Thoracic aorta (tissue), 2 donors: ENCODE results near the gene PFKP. TPM values are rescaled to one million over a fixed set of nuclear protein-coding genes. Genes with fewer than 3 reads are reported as not detected.

Source experiments
- ATAC-seq: fragments of 150-250 bp; one replicate; pipeline ENCODE4 v1.8.0; 2017; ENCODE audit warnings: low read depth; ENCODE audit not compliant: insufficient number of reproducible peaks, low FRiP score
- DNase-seq: peaks from one replicate; pipeline ENCODE4 v3.0.0-alpha.2; 2020; ENCODE audit warnings: low spot score
- H3K27ac ChIP-seq, 2 donors: fragments of 200-600 bp; sonication (generic); 1 replicate in 1 of 2; 2 replicates in 1 of 2; pipeline ENCODE4 v1.5.1; 2016; ENCODE audit warnings: mild to moderate bottlenecking in 2 of 2, moderate library complexity in 2 of 2
- H3K27me3 ChIP-seq: fragments of 200-600 bp; sonication (generic); replicated peaks from 2 replicates; pipeline ENCODE4 v1.6.0; 2016; ENCODE audit warnings: mild to moderate bottlenecking; ENCODE audit not compliant: insufficient read depth
- H3K36me3 ChIP-seq: fragments of 200-600 bp; sonication (generic); one replicate; pipeline ENCODE4 v1.5.1; 2016
- H3K4me1 ChIP-seq, 2 donors: fragments of 200-600 bp; sonication (generic); 1 replicate in 1 of 2; 2 replicates in 1 of 2; pipeline versions ENCODE4 v1.5.1 to v1.6.0; 2016; ENCODE audit warnings: low read depth in 2 of 2, mild to moderate bottlenecking in 1 of 2; ENCODE audit not compliant: control insufficient read depth in 1 of 2
- H3K4me3 ChIP-seq: fragments of 200-600 bp; sonication (generic); 2 replicates; pipeline ENCODE4 v1.5.1; 2016; ENCODE audit warnings: mild to moderate bottlenecking
- H3K9me3 ChIP-seq: fragments of 200-600 bp; sonication (generic); 2 replicates; pipeline ENCODE4 v1.5.1; 2016
- total RNA-seq, 2 donors: library from RNA; depleted of rRNA; stranded (reverse); fragments of >200 nt; gene quantifications; one replicate each; pipeline versions ENCODE4 v1.1.0 to v1.2.3, GENCODE V29; 2016
- TF ChIP-seq, protein P1 (sequence below): fragments of 200-600 bp; sonication (generic); IDR thresholded peaks from one replicate; pipeline ENCODE4 v1.5.1; 2019; ENCODE audit warnings: antibody characterized with exemption

PFKP gene
- total RNA-seq, 2 donors from 2014 or later: 91.4 to 153 TPM

DNA sequence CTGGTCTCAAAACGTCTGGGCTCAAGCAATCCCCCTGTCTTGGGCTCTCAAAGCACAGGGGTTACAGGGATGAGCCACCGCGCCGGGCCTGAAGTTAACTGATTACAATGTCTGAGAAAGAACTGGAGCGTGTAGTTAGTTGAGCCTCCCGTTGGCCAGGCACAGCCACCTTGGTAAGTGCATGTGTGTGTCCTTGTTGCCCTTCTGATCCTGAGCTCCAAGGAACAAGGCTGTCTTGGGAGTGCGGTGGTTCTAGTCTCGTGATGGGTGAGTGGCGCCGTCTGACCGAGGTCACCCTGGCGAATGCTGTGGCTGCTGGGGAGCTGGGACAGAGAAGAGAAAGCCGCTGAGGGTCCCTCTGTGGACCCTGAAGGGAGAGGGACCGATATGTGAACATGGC, 54.7 kb downstream of the PFKP start:
- ATAC-seq (no peak), DNase-seq (no peak)
- H3K4me3 ChIP-seq: no peak overlapping the region
- H3K4me1 ChIP-seq: peaks cover 0 to 14% of the 10 kb centered on the region in 2 donors
- no peak overlapping the region for H3K27ac ChIP-seq
- TF ChIP-seq, protein P1, sequence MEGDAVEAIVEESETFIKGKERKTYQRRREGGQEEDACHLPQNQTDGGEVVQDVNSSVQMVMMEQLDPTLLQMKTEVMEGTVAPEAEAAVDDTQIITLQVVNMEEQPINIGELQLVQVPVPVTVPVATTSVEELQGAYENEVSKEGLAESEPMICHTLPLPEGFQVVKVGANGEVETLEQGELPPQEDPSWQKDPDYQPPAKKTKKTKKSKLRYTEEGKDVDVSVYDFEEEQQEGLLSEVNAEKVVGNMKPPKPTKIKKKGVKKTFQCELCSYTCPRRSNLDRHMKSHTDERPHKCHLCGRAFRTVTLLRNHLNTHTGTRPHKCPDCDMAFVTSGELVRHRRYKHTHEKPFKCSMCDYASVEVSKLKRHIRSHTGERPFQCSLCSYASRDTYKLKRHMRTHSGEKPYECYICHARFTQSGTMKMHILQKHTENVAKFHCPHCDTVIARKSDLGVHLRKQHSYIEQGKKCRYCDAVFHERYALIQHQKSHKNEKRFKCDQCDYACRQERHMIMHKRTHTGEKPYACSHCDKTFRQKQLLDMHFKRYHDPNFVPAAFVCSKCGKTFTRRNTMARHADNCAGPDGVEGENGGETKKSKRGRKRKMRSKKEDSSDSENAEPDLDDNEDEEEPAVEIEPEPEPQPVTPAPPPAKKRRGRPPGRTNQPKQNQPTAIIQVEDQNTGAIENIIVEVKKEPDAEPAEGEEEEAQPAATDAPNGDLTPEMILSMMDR: no peak
- no peaks in the 10 kb centered on the region for H3K9me3 ChIP-seq
- H3K36me3 ChIP-seq: peaks cover 14% of the 10 kb centered on the region
- H3K27me3 ChIP-seq: no peaks in the 10 kb centered on the region

GRCh38 chr10:3122486-3123205, 55.3 kb downstream of the PFKP start:
- peaks cover 0 to 18% of the 10 kb centered on the region in 2 donors for H3K4me1 ChIP-seq
- H3K27me3 ChIP-seq: no peaks in the 10 kb centered on the region
- no peaks in the 10 kb centered on the region for H3K9me3 ChIP-seq
- no peak overlapping the region for H3K27ac ChIP-seq
- H3K4me3 ChIP-seq: no peak overlapping the region
- peaks cover 8% of the 10 kb centered on the region for H3K36me3 ChIP-seq
- TF ChIP-seq, protein P1: no peak
- no peak for ATAC-seq
- DNase-seq: no peak

DNA sequence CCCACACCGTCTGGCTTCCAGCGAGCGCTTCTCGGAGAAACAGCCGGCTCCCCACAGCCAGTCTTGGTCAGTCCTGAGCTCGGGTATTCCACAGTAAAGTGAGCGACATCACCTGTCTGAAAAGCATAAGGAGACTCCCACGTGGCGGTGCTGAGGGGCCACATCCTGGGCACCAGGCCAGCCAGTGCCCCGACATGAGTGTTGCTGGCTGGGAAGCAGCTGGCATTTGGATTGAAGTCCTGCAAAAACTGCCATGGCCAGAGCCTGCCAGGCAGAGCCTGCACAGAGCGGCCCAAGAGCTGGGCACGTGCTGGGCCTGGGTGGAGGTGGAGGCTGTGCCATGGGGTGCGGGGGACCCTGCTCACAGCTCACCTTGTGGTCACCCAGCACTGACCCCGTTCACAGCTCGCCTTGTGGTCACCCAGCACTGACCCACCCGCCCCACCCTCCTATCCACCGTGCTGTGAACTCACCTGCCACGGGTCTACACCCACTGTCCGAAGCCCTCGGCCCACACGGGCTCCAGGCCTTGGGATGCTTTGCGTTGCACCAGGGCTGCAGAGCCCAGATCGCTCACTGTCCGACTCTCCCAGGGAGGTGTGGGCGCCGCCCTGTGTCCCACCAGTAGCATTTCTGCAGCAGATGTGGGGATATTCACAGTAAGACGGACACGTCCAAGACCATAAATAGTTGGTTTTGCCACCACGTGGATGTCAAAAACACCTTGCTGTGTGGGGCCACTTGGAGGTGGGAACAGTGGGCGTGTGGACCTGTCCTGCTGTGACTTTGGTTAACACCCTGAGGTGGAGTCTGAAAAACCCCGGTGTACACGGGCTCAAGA, 56.4 kb downstream of the PFKP start:
- Histone ChIP-seq H3K4me3 (no peak overlapping the region), H3K27ac (no peak overlapping the region), H3K9me3 (no peaks in the 10 kb centered on the region), H3K27me3 (no peaks in the 10 kb centered on the region), H3K36me3 (peaks cover 4% of the 10 kb centered on the region), H3K4me1 (peaks cover 0 to 18% of the 10 kb centered on the region in 2 donors)
- ATAC-seq: no peak
- TF ChIP-seq, protein P1: no peak
- no peak for DNase-seq

- TF ChIP-seq, protein P1: no peak
- no peak overlapping the region for H3K27ac ChIP-seq
- H3K36me3 ChIP-seq: peaks cover 4% of the 10 kb centered on the region
- H3K4me1 ChIP-seq: peaks cover 0 to 18% of the 10 kb centered on the region in 2 donors
- ATAC-seq: no peak
- no peaks in the 10 kb centered on the region for H3K27me3 ChIP-seq
- H3K9me3 ChIP-seq: no peaks in the 10 kb centered on the region
- H3K4me3 ChIP-seq: no peak overlapping the region
- no peak for DNase-seq
Observed at GRCh38 chr10:3124412-3125175, 57.2 kb downstream of the PFKP start.
